DND-41 (cell line): Measurements from ENCODE around the gene OR8B2.
"Not testable (repeated sequence)": the region's sequence is repeated elsewhere in the genome, so short reads cannot be mapped to it uniquely, and the experiment has no call there.

ENCODE experiments used
- CTCF ChIP-seq: IDR thresholded peaks from 2 replicates; pipeline ENCODE4 v1.5.1; 2012; ENCODE audit warnings: borderline replicate concordance, low read length, moderate library complexity, mild to moderate bottlenecking; ENCODE audit not compliant: poor library complexity, severe bottlenecking; ENCODE audit errors: extremely low read depth
- EZH2 ChIP-seq: IDR thresholded peaks from 3 replicates; pipeline ENCODE4 v1.6.1; 2012; ENCODE audit warnings: borderline replicate concordance, low read depth, mild to moderate bottlenecking, moderate library complexity, low read length, inconsistent platforms; ENCODE audit not compliant: severe bottlenecking

GRCh38 chr11:124382857-124383256 lies 1.4 kb downstream of the OR8B2 start:
- TF ChIP-seq CTCF, EZH2: not testable (repeated sequence)
